H9 (cell line): ENCODE results near the gene SETBP1. TPM values are rescaled to one million over a fixed set of nuclear protein-coding genes. Genes with fewer than 3 reads are reported as not detected.

ENCODE experiments used
- DNase-seq: peaks from one replicate; pipeline ENCODE4 v3.0.0-alpha.2; 2017
- H2AFZ ChIP-seq: one replicate; pipeline ENCODE4 v1.6.1; 2013; ENCODE audit warnings: mild to moderate bottlenecking, low read length, control low read depth, moderate library complexity
- H2AK5ac ChIP-seq: 2 replicates; pipeline ENCODE4 v1.6.1; 2013; ENCODE audit warnings: low read length, control low read depth, mixed read lengths; ENCODE audit not compliant: insufficient read length
- H2BK120ac ChIP-seq: one replicate; pipeline ENCODE4 v1.6.1; 2013; ENCODE audit warnings: low read depth, mild to moderate bottlenecking, low read length, control low read depth, inconsistent platforms; ENCODE audit not compliant: poor library complexity, severe bottlenecking
- H2BK12ac ChIP-seq: 2 replicates; pipeline ENCODE4 v1.6.1; 2013; ENCODE audit warnings: low read length, control low read depth, mixed read lengths, low read depth; ENCODE audit not compliant: insufficient read length
- H2BK15ac ChIP-seq: 2 replicates; pipeline ENCODE4 v1.6.1; 2013; ENCODE audit warnings: low read depth, low read length, control low read depth
- H2BK20ac ChIP-seq: one replicate; pipeline ENCODE4 v1.6.1; 2013; ENCODE audit warnings: low read depth, mild to moderate bottlenecking, low read length, control low read depth, inconsistent platforms; ENCODE audit not compliant: poor library complexity, severe bottlenecking
- H2BK5ac ChIP-seq: 2 replicates; pipeline ENCODE4 v1.6.1; 2013; ENCODE audit warnings: low read length, control low read depth, mixed read lengths; ENCODE audit not compliant: insufficient read length
- H3K14ac ChIP-seq: 2 replicates; pipeline ENCODE4 v1.6.1; 2013; ENCODE audit warnings: low read length, control low read depth; ENCODE audit not compliant: insufficient read depth
- H3K18ac ChIP-seq: 2 replicates; pipeline ENCODE4 v1.6.1; 2013; ENCODE audit warnings: low read depth, mild to moderate bottlenecking, mixed read lengths, low read length, control low read depth; ENCODE audit not compliant: insufficient read length
- H3K23ac ChIP-seq: 2 replicates; pipeline ENCODE4 v1.6.1; 2013; ENCODE audit warnings: low read length, control low read depth, mixed read lengths, low read depth; ENCODE audit not compliant: insufficient read length
- H3K23me2 ChIP-seq: 2 replicates; pipeline ENCODE4 v1.6.1; 2013; ENCODE audit warnings: low read depth, mild to moderate bottlenecking, mixed read lengths, low read length, control low read depth; ENCODE audit not compliant: insufficient read length, poor library complexity, severe bottlenecking
- H3K27ac ChIP-seq: 2 replicates; pipeline ENCODE4 v1.5.1; 2013; ENCODE audit warnings: low read length, control low read depth, mixed read lengths, low read depth; ENCODE audit not compliant: insufficient read length
- H3K27me3 ChIP-seq: 2 replicates; pipeline ENCODE4 v1.6.1; 2013; ENCODE audit warnings: low read length, control low read depth, inconsistent platforms; ENCODE audit not compliant: insufficient read depth
- H3K4ac ChIP-seq: 2 replicates; pipeline ENCODE4 v1.6.1; 2013; ENCODE audit warnings: low read depth, mild to moderate bottlenecking, control low read depth, inconsistent platforms, low read length, moderate library complexity
- H3K4me1 ChIP-seq: 2 replicates; pipeline ENCODE4 v1.6.1; 2013; ENCODE audit warnings: low read length, control low read depth, inconsistent platforms; ENCODE audit not compliant: insufficient read depth
- H3K4me2 ChIP-seq: 2 replicates; pipeline ENCODE4 v1.6.1; 2013; ENCODE audit warnings: low read length, control low read depth, mixed read lengths; ENCODE audit not compliant: insufficient read length, insufficient read depth
- H3K56ac ChIP-seq: 2 replicates; pipeline ENCODE4 v1.6.1; 2013; ENCODE audit warnings: low read depth, mild to moderate bottlenecking, mixed read lengths, low read length, control low read depth; ENCODE audit not compliant: insufficient read length
- H3K79me1 ChIP-seq: 2 replicates; pipeline ENCODE4 v1.6.1; 2013; ENCODE audit warnings: low read depth, mild to moderate bottlenecking, moderate library complexity, low read length, control low read depth, inconsistent platforms; ENCODE audit not compliant: insufficient read depth, poor library complexity, severe bottlenecking
- H3K79me2 ChIP-seq: 2 replicates; pipeline ENCODE4 v1.6.1; 2013; ENCODE audit warnings: low read length, control low read depth, inconsistent platforms; ENCODE audit not compliant: insufficient read depth
- H3K9ac ChIP-seq: 2 replicates; pipeline ENCODE4 v1.6.1; 2013; ENCODE audit warnings: low read length, control low read depth, mixed read lengths; ENCODE audit not compliant: insufficient read length; ENCODE audit errors: extremely low read depth
- H3K9me3 ChIP-seq: one replicate; pipeline ENCODE4 v1.6.1; 2013; ENCODE audit warnings: low read depth, low read length, inconsistent platforms; ENCODE audit not compliant: control insufficient read depth
- H3T11ph ChIP-seq: one replicate; pipeline ENCODE4 v1.6.1; 2013; ENCODE audit warnings: mild to moderate bottlenecking, low read length, control low read depth, inconsistent platforms
- H4K20me1 ChIP-seq: one replicate; pipeline ENCODE4 v1.6.1; 2013; ENCODE audit not compliant: control insufficient read depth, insufficient read length, insufficient read depth
- H4K5ac ChIP-seq: 2 replicates; pipeline ENCODE4 v1.6.1; 2013; ENCODE audit warnings: low read depth, mild to moderate bottlenecking, mixed read lengths, low read length, control low read depth; ENCODE audit not compliant: insufficient read length
- H4K8ac ChIP-seq: replicated peaks from 2 replicates; pipeline ENCODE4 v1.6.1; 2013; ENCODE audit warnings: low read length, control low read depth, mixed read lengths, low read depth; ENCODE audit not compliant: insufficient read length
- H4K91ac ChIP-seq: 2 replicates; pipeline ENCODE4 v1.6.1; 2013; ENCODE audit warnings: low read depth, mild to moderate bottlenecking, moderate library complexity, mixed read lengths, low read length, control low read depth; ENCODE audit not compliant: insufficient read length
- H3K27ac Mint-ChIP-seq, 3 experiments: 2 replicates in 2 of 3; 3 replicates in 1 of 3; pipeline ENCODE4 v1.8.0; 2020 to 2021; ENCODE audit warnings: mixed read lengths in 3 of 3, mild to moderate bottlenecking in 1 of 3, moderate library complexity in 1 of 3
- H3K27me3 Mint-ChIP-seq: 2 replicates; pipeline ENCODE4 v1.8.0; 2021; ENCODE audit warnings: low read depth, mild to moderate bottlenecking, moderate library complexity, mixed read lengths
- H3K36me3 Mint-ChIP-seq, 3 experiments: 2 replicates in 2 of 3; 3 replicates in 1 of 3; pipeline ENCODE4 v1.8.0; 2020 to 2021; ENCODE audit warnings: low read depth in 3 of 3, mixed read lengths in 3 of 3; ENCODE audit not compliant: insufficient read depth in 1 of 3
- H3K4me1 Mint-ChIP-seq, 2 experiments: 2 replicates each; pipeline ENCODE4 v1.8.0; 2020; ENCODE audit warnings: mixed read lengths in 2 of 2
- H3K4me3 Mint-ChIP-seq, 2 experiments: 2 replicates in 1 of 2; 3 replicates in 1 of 2; pipeline ENCODE4 v1.8.0; 2020 to 2021; ENCODE audit warnings: mild to moderate bottlenecking in 2 of 2, mixed read lengths in 2 of 2, moderate library complexity in 1 of 2
- H3K9me3 Mint-ChIP-seq, 2 experiments: 2 replicates in 1 of 2; 3 replicates in 1 of 2; pipeline ENCODE4 v1.8.0; 2020; ENCODE audit warnings: mild to moderate bottlenecking in 2 of 2, mixed read lengths in 2 of 2, moderate library complexity in 1 of 2
- CTCF ChIP-seq: fragments of 200-600 bp; sonication (generic); conservative IDR thresholded peaks from 3 replicates; pipeline ENCODE4 v1.8.0; 2021; ENCODE audit warnings: antibody characterized with exemption, mild to moderate bottlenecking
- total RNA-seq: library from RNA; stranded (reverse); gene quantifications from 2 replicates; pipeline ENCODE4 v1.2.1, GENCODE V29; 2021

The SETBP1 gene
- total RNA-seq, 1 experiment from 2014 or later: 4.6 TPM

- Histone ChIP-seq H3K27ac (no peak overlapping the region), H3K79me2 (no peaks in the 10 kb centered on the region), H4K91ac (no peak overlapping the region), H3K9me3 (no peaks in the 10 kb centered on the region), H3K9ac (no peak overlapping the region), H2BK20ac (no peak overlapping the region), H4K8ac (no peak overlapping the region), H3T11ph (no peak overlapping the region), H3K23ac (no peak overlapping the region), H3K4ac (no peak overlapping the region), H3K18ac (no peak overlapping the region), H2AFZ (no peak overlapping the region), H2BK12ac (no peak overlapping the region), H4K20me1 (no peaks in the 10 kb centered on the region), H2AK5ac (no peak overlapping the region), H3K14ac (no peak overlapping the region), H3K4me2 (no peak overlapping the region), H3K23me2 (peaks cover 2% of the 10 kb centered on the region), H4K5ac (no peak overlapping the region), H3K56ac (no peak overlapping the region), H2BK120ac (no peak overlapping the region), H2BK15ac (no peak overlapping the region), H2BK5ac (no peak overlapping the region), H3K79me1 (peaks cover 4% of the 10 kb centered on the region), H3K27me3 (no peaks in the 10 kb centered on the region), H3K4me1 (peaks cover 4% of the 10 kb centered on the region; the same call in 1 of the 2 replicates)
- no peaks in the 10 kb centered on the region for H3K27me3 Mint-ChIP-seq
- H3K36me3 Mint-ChIP-seq: no peaks in the 10 kb centered on the region
- TF ChIP-seq CTCF: no peak
- H3K9me3 Mint-ChIP-seq: no peaks in the 10 kb centered on the region; a peak in 1 of 5 replicates
- DNase-seq: no peak
- H3K4me1 Mint-ChIP-seq: peaks cover 3 to 8% of the 10 kb centered on the region in 2 experiments; a peak in 3 of 4 replicates
- no peak overlapping the region for H3K4me3 Mint-ChIP-seq
- H3K27ac Mint-ChIP-seq: no peak overlapping the region
Observed at GRCh38 chr18:44687421-44687820, 6.7 kb downstream of the SETBP1 start.
